Brain microvascular endothelial cell (primary cell): Measurements from ENCODE around the gene LMF1.

ENCODE experiments used
- DNase-seq: peaks from one replicate; pipeline ENCODE4 v3.0.0-alpha.2; 2020
- H3K27ac ChIP-seq: fragments of 250-450 bp; sonication (Bioruptor Pico); 2 replicates; pipeline ENCODE4 v1.5.1; 2020; ENCODE audit warnings: mild to moderate bottlenecking, moderate library complexity
- H3K27me3 ChIP-seq: fragments of 250-450 bp; sonication (Bioruptor Pico); replicated peaks from 2 replicates; pipeline ENCODE4 v1.5.1; 2020; ENCODE audit warnings: mild to moderate bottlenecking
- H3K36me3 ChIP-seq: fragments of 250-450 bp; sonication (Bioruptor Pico); replicated peaks from 2 replicates; pipeline ENCODE4 v1.5.1; 2020; ENCODE audit warnings: mild to moderate bottlenecking
- H3K4me3 ChIP-seq: 2 replicates; pipeline ENCODE4 v1.5.1; 2011; ENCODE audit warnings: low read depth, mild to moderate bottlenecking, control low read depth, low read length, moderate library complexity
- in situ Hi-C: cut with HindIII; loops from 2 replicates; pipeline ENCODE4 v1.10.0; 2017; ENCODE audit warnings: low sequenced_read_pairs, low pct_ligation_motif_present
- TF ChIP-seq, protein P1 (sequence below): IDR thresholded peaks from 2 replicates; pipeline ENCODE4 v1.5.1; 2011; ENCODE audit warnings: low read depth, mild to moderate bottlenecking, moderate library complexity, low read length, control low read depth, inconsistent platforms; ENCODE audit errors: missing control alignments

Gene LMF1

DNA sequence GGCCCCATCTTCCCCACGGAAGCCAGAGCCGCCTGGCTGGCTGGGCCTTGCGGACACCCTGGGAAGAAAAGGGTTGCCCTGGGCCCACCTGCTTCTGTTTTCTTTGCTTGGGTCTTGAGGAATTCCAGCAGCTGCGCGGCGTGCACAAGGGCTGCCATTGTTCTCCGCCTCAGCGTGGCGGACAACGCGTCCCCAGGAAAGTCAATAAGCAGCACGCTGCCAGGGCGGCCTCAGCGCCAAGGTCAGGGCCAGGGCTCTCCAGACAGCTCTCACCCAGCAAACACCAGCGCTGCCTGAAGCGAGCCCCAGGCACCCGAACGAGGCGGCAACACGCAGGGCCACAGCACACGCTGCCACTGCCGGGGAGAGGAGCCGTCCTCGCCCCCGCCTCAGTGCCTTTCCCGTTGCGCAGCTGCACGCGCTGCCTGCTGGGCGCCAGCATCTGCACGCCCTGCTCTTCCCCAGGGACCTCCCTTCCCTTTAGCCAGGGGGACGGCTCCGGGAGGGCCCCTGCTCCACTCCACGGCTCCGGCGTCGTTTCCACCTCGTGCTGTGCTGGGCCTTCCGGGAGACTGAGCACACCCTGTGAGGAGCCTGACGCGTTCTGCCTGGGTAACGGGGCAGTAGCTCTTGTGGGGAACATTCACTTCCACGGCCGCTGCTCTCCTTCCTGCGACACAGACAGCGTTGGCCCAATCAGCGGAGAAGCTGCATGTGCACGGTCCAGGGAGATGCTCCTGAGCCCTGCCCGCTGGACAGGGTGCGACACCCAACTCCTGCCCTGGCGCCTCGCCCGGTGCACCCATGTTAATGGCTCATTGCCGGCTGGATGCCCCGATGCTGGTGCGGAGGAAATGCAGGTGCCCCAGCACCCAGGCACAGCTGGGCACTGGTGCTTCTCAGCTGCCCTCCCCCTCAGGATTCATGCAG lies 57.8 kb downstream of the LMF1 start:
- no peaks in the 10 kb centered on the region for H3K27me3 ChIP-seq
- H3K27ac ChIP-seq: no peak overlapping the region
- H3K4me3 ChIP-seq: no peak overlapping the region
- in situ Hi-C loops: no loop called here
- no peaks in the 10 kb centered on the region for H3K36me3 ChIP-seq
- TF ChIP-seq, protein P1, sequence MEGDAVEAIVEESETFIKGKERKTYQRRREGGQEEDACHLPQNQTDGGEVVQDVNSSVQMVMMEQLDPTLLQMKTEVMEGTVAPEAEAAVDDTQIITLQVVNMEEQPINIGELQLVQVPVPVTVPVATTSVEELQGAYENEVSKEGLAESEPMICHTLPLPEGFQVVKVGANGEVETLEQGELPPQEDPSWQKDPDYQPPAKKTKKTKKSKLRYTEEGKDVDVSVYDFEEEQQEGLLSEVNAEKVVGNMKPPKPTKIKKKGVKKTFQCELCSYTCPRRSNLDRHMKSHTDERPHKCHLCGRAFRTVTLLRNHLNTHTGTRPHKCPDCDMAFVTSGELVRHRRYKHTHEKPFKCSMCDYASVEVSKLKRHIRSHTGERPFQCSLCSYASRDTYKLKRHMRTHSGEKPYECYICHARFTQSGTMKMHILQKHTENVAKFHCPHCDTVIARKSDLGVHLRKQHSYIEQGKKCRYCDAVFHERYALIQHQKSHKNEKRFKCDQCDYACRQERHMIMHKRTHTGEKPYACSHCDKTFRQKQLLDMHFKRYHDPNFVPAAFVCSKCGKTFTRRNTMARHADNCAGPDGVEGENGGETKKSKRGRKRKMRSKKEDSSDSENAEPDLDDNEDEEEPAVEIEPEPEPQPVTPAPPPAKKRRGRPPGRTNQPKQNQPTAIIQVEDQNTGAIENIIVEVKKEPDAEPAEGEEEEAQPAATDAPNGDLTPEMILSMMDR: no peak
- DNase-seq: no peak

DNA sequence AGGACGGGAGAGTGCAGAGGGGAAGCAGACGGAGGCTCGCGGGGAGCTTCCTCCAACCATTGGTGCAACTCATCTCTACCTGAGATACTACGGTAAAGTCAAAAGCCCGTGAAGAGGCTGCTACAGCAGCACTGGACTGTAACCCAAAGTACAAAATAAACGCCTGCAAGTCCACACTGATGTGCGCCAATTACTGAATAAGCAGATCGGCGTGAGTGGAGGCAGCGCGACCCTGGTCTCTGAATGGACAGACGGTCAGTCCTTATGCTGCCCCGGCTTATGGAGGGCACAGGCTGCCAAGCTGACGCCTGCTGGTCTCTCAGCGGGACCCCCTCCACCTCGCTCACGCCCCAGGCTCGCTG lies 58.5 kb downstream of the LMF1 start:
- TF ChIP-seq, protein P1: no peak
- H3K27ac ChIP-seq: no peak overlapping the region
- no peak for DNase-seq
- H3K27me3 ChIP-seq: no peaks in the 10 kb centered on the region
- in situ Hi-C loops: no loop called here
- H3K4me3 ChIP-seq: no peak overlapping the region
- H3K36me3 ChIP-seq: no peaks in the 10 kb centered on the region

DNA sequence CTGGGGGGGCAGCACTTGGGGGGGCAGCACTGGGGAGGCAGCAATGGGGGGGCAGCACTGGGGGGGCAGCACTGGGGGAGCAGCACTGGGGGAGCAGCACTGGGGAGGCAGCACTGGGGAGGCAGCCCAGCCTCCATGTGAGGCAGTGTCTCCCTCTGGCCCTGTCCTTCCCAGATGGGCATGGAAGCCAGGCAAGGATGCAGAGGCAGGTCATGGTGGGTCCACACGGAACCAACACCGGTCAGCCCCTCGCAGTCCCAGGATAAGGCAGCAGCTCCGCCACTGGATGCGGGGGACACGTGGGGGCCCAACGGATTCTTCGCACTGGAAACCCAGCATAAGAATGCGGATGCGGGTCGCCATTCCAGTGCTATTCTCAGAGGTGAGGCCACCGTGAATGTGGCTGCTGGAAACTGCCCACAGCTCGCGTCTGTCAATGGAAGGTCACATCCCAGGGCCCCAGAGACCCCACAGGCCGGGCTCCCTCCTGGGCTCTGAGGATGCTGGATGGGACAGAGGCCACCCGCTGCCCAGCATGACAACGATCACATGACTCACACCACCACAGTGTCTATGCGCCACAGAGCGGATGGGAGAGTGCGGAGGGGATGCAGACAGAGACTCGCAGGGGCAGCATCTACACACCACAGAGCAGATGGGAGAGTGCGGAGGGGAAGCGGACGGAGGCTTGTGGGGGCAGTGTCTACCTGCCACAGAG lies 59.0 kb downstream of the LMF1 start:
- H3K4me3 ChIP-seq: no peak overlapping the region

DNA sequence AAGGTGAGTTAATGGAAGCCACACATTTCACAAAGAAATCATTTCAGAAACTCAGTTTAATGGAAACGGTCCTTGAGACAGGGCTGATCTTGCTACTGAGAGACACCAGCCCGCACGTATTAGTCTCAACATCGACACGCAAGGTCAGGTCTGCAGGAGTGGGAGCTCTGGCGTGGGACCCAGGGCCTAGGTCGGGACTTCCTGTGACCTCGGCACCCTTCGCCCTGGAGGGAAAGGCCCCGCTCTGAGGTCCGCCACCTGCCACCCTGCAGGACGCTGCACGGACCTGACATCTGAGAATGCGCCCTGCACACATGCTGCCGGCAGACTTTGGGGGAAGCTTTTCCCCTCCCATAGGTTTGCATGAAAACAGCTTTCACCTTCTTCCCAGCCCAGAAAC lies 59.7 kb downstream of the LMF1 start:
- H3K4me3 ChIP-seq: no peak overlapping the region
- H3K27ac ChIP-seq: no peak overlapping the region
- no peaks in the 10 kb centered on the region for H3K36me3 ChIP-seq
- H3K27me3 ChIP-seq: no peaks in the 10 kb centered on the region
- TF ChIP-seq, protein P1: no peak
- DNase-seq: no peak
- in situ Hi-C loops: no loop called here

More for the DNA sequence above, 59.0 kb downstream of the LMF1 start:
- Histone ChIP-seq H3K36me3 (no peaks in the 10 kb centered on the region), H3K27me3 (no peaks in the 10 kb centered on the region), H3K27ac (no peak overlapping the region)
- no peak for DNase-seq
- in situ Hi-C loops: no loop called here
- TF ChIP-seq, protein P1: no peak

DNA sequence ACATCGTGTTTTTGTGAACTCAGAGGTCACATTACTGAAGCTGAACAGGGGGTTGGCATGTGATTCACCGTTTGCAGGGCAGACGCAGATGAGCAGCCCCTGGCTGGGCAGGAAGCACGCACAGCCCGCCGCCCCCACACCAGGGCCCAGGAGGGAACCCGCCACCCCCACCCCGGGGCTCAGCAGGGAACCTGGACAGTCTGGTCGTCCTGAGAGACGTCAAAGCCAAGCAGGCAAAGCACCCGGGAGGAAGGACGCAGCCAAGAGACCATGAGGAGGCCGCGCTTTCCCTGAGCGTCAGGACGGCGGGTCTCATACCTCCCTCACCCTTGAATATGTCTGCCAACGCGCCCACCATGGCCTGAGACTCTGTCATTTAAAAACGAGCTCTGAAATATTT lies 60.6 kb downstream of the LMF1 start:
- Histone ChIP-seq H3K36me3 (no peaks in the 10 kb centered on the region), H3K27me3 (no peaks in the 10 kb centered on the region), H3K4me3 (no peak overlapping the region), H3K27ac (no peak overlapping the region)
- TF ChIP-seq, protein P1: no peak
- in situ Hi-C loops: no loop called here
- no peak for DNase-seq
